Activated T-cell treated with anti-CD3 and anti-CD28 coated beads for 24 hours (primary cell): ENCODE data around the gene STAG1.
"Not testable (repeated sequence)": the region's sequence is repeated elsewhere in the genome, so short reads cannot be mapped to it uniquely, and the experiment has no call there.

ENCODE experiments used
- DNase-seq: peaks from one replicate; pipeline ENCODE4 v3.0.0-alpha.2; 2020; ENCODE audit warnings: low read depth

STAG1 gene

DNA sequence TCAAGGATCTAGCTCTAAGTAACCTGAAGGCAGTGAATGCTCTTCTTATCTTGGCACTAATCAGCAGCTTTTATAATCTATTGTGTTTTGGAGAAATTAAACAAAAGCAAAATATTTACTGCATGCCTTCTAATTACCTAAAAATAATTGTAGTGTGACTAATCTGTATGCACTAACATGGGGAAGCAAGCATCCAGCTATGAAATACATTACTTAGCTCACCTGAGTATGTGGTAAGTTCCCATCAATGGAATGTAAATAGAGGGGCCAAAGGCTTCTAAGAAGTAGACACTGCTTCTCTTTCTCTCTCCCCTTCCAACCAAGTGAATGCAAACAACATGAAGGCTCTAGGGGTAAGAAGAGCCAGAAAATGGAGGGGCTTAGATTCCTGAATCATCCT lies 165.6 kb downstream of the STAG1 start:
- no peak for DNase-seq

DNA sequence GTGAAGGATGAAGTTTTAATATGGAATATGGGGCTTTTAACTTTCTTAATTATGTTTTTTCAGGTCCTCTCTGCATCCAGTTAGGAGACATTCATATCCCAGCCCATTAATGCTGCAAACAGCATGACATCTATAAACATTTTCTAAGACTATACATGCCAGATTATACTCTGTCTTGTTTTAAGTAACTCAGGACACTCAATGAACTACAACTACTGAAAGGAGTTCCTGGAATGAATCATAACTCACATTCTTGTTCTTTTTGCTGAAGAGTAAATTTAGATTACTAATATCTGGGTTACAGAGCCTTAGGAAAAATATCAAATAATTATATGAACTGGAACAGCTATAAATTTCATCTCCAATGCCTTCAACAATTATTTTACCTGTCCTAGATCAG lies 167.4 kb downstream of the STAG1 start:
- DNase-seq, result no peak

DNA sequence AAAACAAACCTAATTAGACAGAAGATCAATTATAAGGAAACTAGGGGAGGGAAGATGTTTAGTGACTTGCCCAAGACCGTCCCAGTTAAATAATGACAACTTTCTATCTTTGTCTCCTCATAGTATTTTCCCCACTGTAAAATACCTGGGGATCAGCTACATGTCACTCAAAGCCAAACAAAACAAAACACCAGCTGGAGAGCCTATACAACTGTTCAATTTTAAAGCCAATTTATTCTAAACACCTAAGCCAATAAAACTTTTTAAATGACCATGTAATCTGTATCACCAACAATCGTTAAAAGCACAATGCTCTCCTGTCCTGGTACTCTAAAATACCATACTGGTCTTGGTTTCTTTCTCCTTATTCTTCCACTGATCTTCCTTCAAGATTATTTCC lies 168.4 kb downstream of the STAG1 start:
- no peak for DNase-seq

DNA sequence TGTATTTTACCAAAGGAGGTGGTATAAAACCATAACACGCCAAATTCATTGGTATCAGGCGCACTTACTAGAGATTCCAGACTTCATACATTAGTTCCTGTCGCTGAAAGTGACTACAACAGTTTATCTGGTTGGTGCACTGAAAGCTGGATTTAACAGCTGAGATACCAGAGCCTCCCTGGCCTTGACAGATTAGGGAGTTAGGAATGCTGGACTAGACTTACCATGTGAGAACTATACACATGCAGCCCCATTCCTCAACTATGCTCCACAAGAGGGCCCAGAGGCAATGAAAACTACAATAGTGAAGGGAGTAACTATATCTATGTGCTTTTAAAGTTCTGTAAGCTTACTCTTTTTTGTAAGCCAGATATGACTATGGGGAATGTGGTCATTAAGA lies 174.4 kb downstream of the STAG1 start:
- no peak for DNase-seq

DNA sequence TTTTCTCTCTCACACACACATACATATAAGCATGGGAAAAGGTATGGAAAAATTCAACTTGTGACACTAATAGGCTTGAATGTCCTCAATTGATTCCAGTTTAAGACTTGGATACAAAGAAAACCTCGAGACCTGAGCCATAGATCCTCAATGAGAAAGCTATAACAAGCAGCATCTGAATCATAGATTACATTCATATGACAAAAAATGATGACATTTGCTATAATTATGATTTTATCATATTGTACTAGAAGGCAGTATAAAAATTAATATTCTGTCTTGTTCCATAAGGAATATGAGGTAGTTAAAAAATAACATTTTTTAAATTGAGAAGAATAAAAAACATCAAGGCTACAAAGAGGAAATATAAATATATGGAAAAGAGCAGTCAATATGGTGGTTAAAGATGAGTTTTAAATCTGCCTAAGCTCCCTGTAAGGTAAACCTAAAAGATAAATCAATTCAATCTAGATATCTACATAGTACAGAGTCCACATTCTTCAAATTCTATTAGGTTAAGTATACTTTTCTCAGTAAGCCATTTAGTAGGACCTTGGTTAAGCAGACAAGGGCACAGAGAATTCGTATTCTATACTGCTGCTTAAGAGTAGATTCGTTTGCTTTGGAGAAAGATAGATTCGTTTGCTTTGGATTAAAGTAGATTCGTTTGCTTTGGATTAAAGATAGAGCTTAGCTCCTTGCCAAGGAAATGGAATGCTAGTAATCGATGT lies 175.7 kb downstream of the STAG1 start:
- DNase-seq, result no peak

DNA sequence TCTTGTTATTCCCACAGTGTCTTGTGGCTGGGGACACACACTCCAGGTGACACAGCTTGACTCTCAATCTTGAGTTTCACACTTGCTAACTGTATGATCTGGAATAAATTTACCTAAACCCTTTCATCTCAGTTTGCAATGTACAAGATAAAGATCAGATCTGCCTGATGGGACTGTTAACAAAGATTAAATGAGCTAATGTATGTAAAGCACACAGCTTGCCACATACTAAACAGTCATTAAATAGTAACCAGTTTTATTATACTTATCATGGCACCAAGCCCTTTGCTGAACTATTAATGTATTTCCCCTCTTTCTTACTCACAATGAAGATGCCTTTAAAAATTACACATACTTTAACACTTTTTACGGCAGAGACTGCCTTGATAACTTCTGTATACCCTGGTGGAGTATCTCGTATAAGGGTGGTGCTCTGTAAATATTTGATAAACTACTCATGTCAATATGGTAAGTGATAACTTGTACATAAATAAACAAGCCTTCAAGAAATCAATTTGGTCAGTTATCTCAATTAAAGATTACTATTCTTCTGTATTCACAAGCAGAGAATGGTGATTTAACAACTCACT lies 184.5 kb downstream of the STAG1 start:
- no peak for DNase-seq

DNA sequence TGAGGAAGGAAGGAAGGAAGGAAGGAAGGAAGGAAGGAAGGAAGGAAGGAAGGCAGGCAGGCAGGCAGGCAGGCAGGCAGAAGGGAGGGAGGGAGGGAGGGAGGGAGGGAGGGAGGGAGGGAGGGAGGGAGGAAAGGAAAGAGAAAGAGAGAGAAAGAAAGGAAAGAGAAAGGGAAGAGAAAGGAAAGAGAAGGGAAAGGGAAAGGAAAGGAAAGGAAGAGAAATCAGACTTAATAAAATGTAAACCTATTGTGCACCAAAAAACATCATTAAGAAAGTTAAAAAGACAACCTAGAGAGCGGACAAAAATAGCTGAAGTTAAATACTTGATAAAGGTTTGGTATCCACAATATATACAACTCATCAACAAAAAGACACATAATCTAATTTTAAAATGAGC lies 187.2 kb downstream of the STAG1 start:
- DNase-seq, result not testable (repeated sequence)

DNA sequence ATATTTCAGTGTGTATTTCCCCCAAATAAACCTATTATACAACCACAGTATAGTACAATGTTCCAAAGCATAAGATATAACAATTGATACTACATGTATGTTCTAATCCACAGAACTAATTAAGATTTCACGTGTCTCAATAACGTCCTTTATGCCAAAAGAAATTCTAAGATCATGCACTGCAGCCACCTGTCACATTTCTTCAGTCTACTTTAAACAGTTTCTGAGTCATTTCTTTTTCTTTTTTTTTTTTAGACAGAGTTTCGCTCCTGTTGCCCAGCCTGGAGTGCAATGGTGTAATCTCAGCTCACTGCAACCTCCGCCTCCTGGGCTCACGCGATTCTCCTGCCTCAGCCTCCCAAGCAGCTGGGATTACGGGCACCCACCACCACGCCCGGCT lies 190.2 kb downstream of the STAG1 start:
- DNase-seq, result no peak

DNA sequence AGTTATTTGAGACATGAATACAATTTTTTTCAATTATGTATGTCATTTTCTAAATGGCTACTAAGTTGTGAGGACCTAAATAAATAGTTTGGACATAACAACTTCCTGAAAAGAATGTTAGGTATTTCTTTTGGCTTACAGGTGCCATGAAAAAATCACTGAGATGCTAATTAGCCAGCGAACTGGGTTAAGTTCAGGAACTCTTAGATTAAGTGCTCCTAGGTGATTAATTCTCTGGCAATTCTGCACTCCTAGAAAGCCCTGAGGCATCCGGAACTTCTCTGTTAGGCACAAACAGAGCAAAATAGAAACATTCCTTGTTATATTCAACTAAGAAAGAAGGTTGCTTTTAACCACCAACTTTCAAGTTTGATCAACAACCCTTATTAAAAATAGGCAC lies 192.3 kb downstream of the STAG1 start:
- DNase-seq, result no peak

DNA sequence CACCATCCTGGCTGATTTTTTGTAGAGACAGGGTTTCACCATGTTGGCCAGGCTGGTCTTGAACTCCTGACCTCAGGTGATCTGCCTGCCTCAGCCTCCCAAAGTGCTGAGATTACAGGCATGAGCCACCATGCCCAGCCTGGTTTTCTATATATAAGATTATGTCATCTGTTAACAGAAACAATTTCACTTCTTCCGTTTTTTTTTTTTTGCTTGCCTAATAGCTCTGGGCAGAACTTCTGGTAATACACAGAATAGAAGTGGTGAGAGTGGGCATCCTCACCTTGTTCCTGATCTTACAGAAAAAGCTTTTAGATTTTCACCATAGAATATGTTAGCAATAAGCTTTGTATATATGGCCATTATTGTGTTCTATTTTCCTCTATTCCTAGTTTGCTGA lies 202.7 kb downstream of the STAG1 start:
- DNase-seq, result not testable (repeated sequence)

DNA sequence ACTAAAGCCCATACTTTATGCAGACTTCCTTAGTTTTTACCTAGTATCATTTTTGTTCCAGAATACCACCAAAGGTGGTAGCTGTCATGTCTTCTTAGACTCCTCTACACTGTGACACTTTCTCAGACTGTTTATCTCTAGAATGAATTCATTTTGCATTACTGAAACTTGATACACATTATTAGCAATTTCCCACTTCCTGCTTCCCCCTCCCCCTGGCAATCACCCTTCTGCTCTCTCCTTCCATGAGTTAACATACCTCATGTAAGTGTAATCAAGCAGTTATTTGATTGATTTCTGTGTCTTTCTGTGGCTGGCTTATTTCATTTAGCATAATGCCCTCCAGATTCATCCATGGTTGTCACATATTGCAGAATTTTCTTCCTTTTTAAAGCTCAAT lies 204.9 kb downstream of the STAG1 start:
- DNase-seq, result no peak

DNA sequence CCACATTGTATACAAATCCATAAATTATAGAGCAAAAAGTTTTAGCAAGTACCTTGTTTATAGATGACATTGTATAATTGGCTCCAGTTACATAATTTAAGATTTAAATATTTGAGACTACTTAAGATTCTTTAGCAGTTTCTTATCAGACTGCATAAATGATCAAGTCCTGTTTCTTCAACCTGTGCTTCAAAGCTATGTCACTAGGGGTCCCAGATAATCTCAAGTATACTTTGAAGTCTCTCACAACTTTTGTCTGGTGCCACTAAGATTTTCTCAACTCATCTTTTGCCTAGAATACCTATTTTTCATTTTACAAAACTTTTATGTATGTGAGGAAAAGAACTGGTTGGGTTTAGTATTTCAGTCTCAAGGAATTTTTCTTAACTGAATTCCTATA lies 205.5 kb downstream of the STAG1 start:
- no peak for DNase-seq

DNA sequence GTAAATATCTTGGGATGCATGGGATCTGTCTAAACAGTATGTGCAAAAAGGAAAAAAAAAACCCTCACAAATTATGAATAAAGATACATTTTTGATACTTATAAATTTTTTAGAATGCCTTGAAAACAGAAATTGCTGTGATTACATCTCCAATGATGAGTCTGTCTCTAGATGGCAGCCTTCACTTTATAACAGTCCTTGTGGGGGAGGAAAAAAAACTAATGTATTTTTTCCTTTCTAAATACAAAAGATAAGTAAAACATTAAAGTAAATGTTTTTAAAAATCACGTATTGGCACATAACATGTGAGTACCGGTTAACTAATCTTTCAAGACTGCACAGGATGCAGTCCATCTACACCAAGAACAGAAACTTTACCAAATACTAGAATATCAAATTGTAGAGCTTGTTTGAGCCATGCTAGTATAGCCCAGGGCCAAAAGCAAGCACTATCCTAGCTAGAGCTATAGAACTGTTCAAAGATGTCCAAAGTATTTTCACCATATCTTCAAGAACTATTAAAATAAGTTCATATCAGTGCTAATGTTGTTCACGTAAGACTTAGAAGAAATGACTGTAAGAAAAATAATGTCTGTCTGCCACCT lies 206.4 kb downstream of the STAG1 start:
- DNase-seq, result no peak

DNA sequence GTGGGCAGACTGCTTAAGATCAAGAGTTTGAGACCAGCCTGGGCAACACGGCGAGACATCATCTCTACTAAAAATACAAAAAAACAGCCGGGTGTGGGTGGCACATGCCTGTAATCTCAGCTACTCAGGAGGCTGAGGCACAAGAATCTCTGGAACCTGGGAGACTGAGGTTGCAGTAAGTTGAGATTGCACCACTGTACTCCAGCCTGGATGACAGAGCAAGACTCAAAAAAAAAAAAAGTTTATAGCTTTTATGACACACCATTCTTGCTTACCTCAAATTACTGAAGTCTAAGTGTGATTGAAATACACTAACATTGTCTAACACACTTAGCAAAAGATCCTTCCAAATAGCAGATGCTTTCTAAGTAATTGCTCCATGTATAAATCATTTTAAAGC lies 207.6 kb downstream of the STAG1 start:
- no peak for DNase-seq

DNA sequence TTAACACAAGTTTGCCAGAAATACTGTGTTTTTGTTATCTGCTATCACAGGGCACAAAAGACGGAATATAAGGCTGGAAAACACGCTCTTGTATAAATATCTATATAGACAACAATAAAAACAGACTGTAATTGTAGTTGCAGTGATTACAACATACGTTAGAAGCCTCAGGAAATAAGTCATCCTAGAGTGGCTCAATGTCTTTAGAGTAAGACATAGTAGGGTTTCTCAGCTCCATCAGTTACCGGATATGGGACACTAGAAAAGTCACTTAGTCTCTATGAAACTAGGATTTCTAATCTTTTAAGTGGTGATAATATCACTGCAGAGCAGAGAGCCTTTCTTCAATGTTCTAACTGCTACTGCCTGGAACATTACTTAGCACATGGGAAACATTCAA lies 208.8 kb downstream of the STAG1 start:
- no peak for DNase-seq

DNA sequence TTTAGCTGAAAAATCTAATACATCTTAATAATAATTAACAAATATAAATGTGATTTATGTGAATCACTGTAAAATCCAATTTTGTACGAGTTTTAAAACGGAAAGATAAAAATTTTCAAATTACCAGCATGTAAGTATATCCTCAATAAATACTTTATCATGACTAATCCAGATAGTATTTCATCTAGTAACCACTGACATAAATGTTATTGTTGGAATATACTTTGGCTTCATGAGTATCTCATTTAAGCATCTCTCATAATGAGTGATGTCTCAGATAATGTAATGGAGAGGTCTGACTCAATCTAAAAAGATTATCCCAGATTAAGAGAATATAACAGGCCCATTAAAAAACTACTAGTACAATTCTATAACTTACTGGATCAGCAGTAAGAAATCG lies 216.3 kb downstream of the STAG1 start:
- DNase-seq, result no peak

DNA sequence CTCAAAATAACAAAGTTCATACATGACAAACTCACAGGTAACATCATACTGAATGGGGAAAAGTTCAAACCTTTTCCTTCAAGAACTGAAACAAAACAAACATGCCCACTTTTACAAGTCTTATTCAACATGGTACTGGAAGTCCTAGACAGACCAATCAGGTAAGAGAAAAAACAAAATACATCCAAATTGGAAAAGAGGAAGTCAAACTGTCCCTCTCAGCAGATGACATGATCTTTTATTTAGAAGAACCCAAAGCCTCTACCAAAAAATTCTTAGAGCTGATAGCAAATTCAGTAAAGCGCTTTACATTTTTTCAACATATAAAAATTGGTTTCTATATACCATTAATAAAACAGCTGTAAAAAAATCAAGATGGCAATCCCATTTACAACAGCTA lies 219.4 kb downstream of the STAG1 start:
- DNase-seq, result no peak

DNA sequence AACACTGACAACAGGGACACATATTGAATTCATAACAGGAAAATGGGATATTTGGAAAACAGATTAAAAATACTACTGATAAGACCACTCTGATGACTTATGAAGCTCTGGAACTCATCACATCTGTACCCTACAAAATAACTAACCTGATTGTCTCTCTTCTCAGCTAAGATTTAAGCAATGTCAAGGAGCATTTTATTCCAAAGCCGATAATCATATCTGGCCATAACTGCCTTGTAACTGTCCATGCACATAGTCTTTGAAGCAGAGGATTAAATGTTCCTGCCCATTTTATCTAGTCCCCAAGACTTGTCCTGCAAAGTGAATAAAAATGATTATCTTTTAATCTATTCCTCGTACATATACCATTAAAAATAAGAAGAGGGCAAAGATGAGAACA lies 234.1 kb downstream of the STAG1 start:
- no peak for DNase-seq

DNA sequence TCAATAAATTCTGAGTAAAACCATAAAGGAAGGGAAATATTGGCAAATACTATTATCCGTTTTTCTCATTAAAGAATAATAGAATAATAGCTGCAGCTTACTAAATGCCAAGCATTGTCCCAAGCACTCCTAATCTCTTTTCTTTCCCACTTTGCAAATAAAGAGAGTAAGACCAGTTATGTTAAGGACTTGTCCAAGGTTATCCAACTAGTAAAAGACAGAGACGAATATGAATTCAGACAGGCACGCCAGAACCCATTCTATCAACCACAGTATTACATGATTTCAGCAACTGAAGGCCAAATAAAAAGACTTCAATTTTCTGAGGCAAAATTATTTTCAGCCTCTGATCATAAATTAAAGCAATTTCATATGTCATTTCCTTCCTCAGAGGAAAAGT lies 235.5 kb downstream of the STAG1 start:
- no peak for DNase-seq

DNA sequence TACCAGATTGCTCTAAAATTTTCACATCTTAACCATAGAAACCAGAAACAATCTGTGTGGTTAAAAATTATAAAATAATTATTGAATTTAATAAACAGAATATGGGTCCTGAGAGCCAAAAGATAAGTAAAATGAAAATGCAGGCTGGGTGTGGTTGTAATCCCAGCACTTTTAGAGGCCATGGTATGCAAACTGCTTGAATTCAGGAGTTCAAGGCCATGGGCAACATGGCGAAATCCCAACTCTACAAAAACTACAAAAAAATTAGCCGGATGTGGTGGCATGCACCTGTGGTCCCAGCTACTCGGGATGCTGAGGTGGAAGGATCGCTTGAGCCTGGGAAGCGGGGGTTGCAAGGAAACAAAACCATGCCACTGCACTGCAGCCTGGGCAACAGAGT lies 236.1 kb downstream of the STAG1 start:
- DNase-seq, result no peak

DNA sequence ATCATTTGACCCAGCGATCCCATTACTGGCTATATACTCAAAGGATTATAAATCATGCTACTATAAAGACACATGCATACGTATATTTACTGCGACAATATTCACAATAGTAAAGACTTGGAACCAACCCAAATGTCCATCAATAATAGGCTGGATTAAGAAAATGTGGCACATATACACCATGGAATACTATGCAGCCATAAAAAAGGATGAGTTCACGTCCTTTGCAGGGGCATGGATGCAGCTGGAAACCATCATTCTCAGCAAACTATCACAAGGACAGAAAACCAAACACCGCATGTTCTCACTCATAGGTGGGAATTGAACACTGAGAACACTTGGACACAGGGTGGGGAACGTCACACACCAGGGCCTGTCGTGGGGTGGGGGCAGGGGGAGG lies 237.6 kb downstream of the STAG1 start:
- DNase-seq, result not testable (repeated sequence)

DNA sequence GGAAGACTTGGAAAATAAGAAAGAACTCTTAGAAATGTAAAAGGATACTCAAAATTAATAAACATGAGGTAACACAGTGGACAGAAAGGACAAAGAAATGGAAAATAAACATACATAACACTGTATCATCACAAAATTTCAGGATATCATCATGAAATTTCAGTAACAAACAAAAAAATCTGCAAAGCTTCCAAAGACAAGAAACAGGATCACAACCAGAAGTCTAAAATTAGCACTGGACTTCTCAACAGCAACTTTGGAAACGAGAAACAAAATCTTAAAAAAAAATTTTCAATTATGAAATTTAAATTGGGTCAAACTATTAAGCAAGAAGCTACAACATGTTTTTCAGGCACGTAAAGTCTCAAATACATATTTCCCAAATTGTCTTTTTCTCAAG lies 238.8 kb downstream of the STAG1 start:
- no peak for DNase-seq

DNA sequence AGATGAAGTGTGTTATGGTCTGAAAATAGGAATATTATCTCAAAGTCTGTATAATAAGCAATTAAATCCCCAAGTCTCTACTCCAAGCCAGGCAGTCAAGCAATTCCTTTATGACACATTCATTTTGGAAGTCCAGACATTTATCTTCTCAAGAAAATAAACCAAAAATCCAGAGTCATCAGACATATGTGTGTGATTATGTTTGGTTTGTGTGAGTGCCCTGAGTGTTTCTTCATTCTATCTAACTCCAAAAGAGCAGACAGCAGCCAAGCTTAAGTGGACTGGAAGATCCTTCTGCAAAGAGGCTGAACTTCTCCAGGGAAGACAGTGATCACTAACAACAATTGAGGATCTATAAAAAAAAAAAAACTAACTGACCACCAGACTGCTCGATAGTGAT lies 239.8 kb downstream of the STAG1 start:
- no peak for DNase-seq

DNA sequence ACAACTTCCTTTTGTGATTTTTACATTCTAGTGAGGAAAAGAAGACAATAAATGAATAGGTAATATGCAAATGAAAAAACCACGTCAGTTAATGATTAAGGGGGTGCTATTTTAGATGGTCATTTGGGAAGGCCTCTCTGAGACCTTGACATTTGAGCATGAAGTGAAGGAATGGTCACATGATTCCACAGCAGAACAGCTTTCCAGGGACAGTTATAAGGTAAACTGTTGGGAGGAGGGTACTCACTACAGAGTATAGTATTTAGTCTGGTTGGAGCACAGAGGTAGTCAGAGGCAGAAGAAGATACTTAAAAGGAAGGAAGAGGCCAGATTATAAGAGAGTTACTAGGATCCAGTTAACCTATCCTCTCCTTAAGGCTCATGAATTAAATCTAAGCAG lies 246.5 kb downstream of the STAG1 start:
- DNase-seq, result no peak
